ENCODE measurements around the gene ZNF385A. TPM values are rescaled to one million over a fixed set of nuclear protein-coding genes. Genes with fewer than 3 reads are reported as not detected.

The ZNF385A gene
- total and polyA plus RNA-seq, 2 experiments from 2014 or later = 13.4 to 20.0 TPM

- Histone ChIP-seq H3K9me3 (ENCODE audit: low read depth) (no peaks in the 10 kb centered on the region), H3K36me3 (peaks cover 5% of the 10 kb centered on the region), H3K4me1 (ENCODE audit: low read depth) (peaks cover 6% of the 10 kb centered on the region), H3K27ac (no peak overlapping the region), H3K27me3 (no peaks in the 10 kb centered on the region), H3K4me3 (no peak overlapping the region)
- TF ChIP-seq CTCF (IDR thresholded peaks at IDR 0.05; ENCODE audit: low read depth, low read length) = no peak
- peak in 1 of 2 donors; percentile 48 for DNase-seq (ENCODE audit: low read depth in 1 of 2, low spot score in 1 of 2)
Observed at GRCh38 chr12:54413284-54414190, 29.0 kb upstream of the ZNF385A start.

GRCh38 chr12:54412786-54413185 lies 28.3 kb upstream of the ZNF385A start:
- DNase-seq (ENCODE audit: low read depth in 1 of 2, low spot score in 1 of 2) = no peak
- H3K27me3 ChIP-seq = no peaks in the 10 kb centered on the region
- H3K4me1 ChIP-seq (ENCODE audit: low read depth) = peaks cover 6% of the 10 kb centered on the region
- H3K4me3 ChIP-seq = no peak overlapping the region
- TF ChIP-seq CTCF (IDR thresholded peaks at IDR 0.05; ENCODE audit: low read depth, low read length) = no peak
- H3K36me3 ChIP-seq = peaks cover 9% of the 10 kb centered on the region
- H3K27ac ChIP-seq = peak overlapping the region; percentile 26
- no peaks in the 10 kb centered on the region for H3K9me3 ChIP-seq (ENCODE audit: low read depth)

- H3K27ac ChIP-seq = peak overlapping the region; percentile 26
- TF ChIP-seq CTCF (IDR thresholded peaks at IDR 0.05; ENCODE audit: low read depth, low read length) = no peak
- H3K4me3 ChIP-seq = no peak overlapping the region
- no peaks in the 10 kb centered on the region for H3K27me3 ChIP-seq
- no peak for DNase-seq (ENCODE audit: low read depth in 1 of 2, low spot score in 1 of 2)
- H3K36me3 ChIP-seq = peaks cover 13% of the 10 kb centered on the region
- no peaks in the 10 kb centered on the region for H3K9me3 ChIP-seq (ENCODE audit: low read depth)
- H3K4me1 ChIP-seq (ENCODE audit: low read depth) = peaks cover 3% of the 10 kb centered on the region
Observed at GRCh38 chr12:54412348-54412747, 27.8 kb upstream of the ZNF385A start.

- DNase-seq (ENCODE audit: low read depth in 1 of 2, low spot score in 1 of 2) = peak in 1 of 2 donors; percentile 84
- Histone ChIP-seq H3K27me3 (no peaks in the 10 kb centered on the region), H3K9me3 (ENCODE audit: low read depth) (no peaks in the 10 kb centered on the region), H3K27ac (peak overlapping the region; percentile 26), H3K36me3 (peaks cover 20% of the 10 kb centered on the region), H3K4me1 (ENCODE audit: low read depth) (no peaks in the 10 kb centered on the region), H3K4me3 (no peak overlapping the region)
- TF ChIP-seq CTCF (IDR thresholded peaks at IDR 0.05; ENCODE audit: low read depth, low read length) = no peak
Observed at GRCh38 chr12:54411391-54412241, 27.1 kb upstream of the ZNF385A start.

GRCh38 chr12:54409267-54409666 lies 24.7 kb upstream of the ZNF385A start:
- Histone ChIP-seq H3K27ac (no peak overlapping the region), H3K4me3 (no peak overlapping the region), H3K27me3 (no peaks in the 10 kb centered on the region), H3K9me3 (ENCODE audit: low read depth) (no peaks in the 10 kb centered on the region), H3K36me3 (peaks cover 28% of the 10 kb centered on the region), H3K4me1 (ENCODE audit: low read depth) (no peaks in the 10 kb centered on the region)
- DNase-seq (ENCODE audit: low read depth in 1 of 2, low spot score in 1 of 2) = no peak
- TF ChIP-seq CTCF (IDR thresholded peaks at IDR 0.05; ENCODE audit: low read depth, low read length) = no peak

All from cardiac muscle cell (in vitro differentiated cells and primary cell).